H1 (cell line): ENCODE measurements around the gene HRH1. TPM values are rescaled to one million over a fixed set of nuclear protein-coding genes. Genes with fewer than 3 reads are reported as not detected.

Source experiments
- CTCF ChIA-PET: fragments of 300-600 bp; sonication (Branson Sonifier 250); formaldehyde crosslinking; loops from one replicate; lab custom pipeline; 2021; ENCODE audit not compliant: partially characterized antibody; lab: Charles Lee
- POLR2A ChIA-PET: fragments of 300-600 bp; sonication (Branson Sonifier 250); formaldehyde crosslinking; loops from one replicate; lab custom pipeline; 2021; ENCODE audit warnings: inconsistent platforms; ENCODE audit not compliant: partially characterized antibody; lab: Charles Lee
- DNase-seq, 2 experiments: peaks; one replicate each; pipeline versions ENCODE4 v3.0.0 to v3.0.0-alpha.2; 2010 to 2022; ENCODE audit warnings: low spot score in 2 of 2, low read depth in 1 of 2, mixed read lengths in 1 of 2
- FAIRE-seq: peaks from 2 replicates; lab custom pipeline; 2011; peaks lifted over from hg19 to GRCh38; lab: Jason Lieb, UNC
- H2AFZ ChIP-seq: 2 replicates; pipeline ENCODE4 v1.8.1; 2012; ENCODE audit warnings: low read length, inconsistent platforms
- H2AK5ac ChIP-seq: 2 replicates; pipeline ENCODE4 v1.6.1; 2013; ENCODE audit warnings: low read depth, low read length
- H2BK120ac ChIP-seq: replicated peaks from 2 replicates; pipeline ENCODE3; 2013; ENCODE audit warnings: low read depth, low read length, inconsistent platforms
- H2BK12ac ChIP-seq: 2 replicates; pipeline ENCODE4 v1.6.1; 2013; ENCODE audit warnings: low read depth, low read length
- H2BK15ac ChIP-seq: 2 replicates; pipeline ENCODE4 v1.6.1; 2013; ENCODE audit warnings: low read length
- H2BK20ac ChIP-seq: 2 replicates; pipeline ENCODE4 v1.6.1; 2013; ENCODE audit warnings: low read length
- H2BK5ac ChIP-seq: 2 replicates; pipeline ENCODE4 v1.6.1; 2013; ENCODE audit warnings: low read depth, low read length
- H3K14ac ChIP-seq: 2 replicates; pipeline ENCODE4 v1.6.1; 2013; ENCODE audit warnings: inconsistent platforms; ENCODE audit not compliant: insufficient read length
- H3K18ac ChIP-seq: 2 replicates; pipeline ENCODE4 v1.6.1; 2013; ENCODE audit warnings: low read length; ENCODE audit errors: extremely low read depth
- H3K23ac ChIP-seq: 2 replicates; pipeline ENCODE4 v1.6.1; 2013; ENCODE audit warnings: inconsistent platforms; ENCODE audit not compliant: insufficient read length
- H3K23me2 ChIP-seq: 2 replicates; pipeline ENCODE4 v1.6.1; 2013; ENCODE audit warnings: low read depth, low read length
- H3K27ac ChIP-seq: 2 replicates; pipeline ENCODE4 v1.6.1; 2011; ENCODE audit warnings: low read depth, low read length, inconsistent platforms
- H3K27me3 ChIP-seq, 4 experiments: replicated peaks in 1 of 4; 1 replicate in 1 of 4; 2 replicates in 3 of 4; pipeline versions ENCODE4 v1.6.1 to v1.8.1; 2011 to 2013; ENCODE audit warnings: low read length in 3 of 4, mild to moderate bottlenecking in 3 of 4, inconsistent platforms in 2 of 4, mixed read lengths in 2 of 4, moderate library complexity in 1 of 4; ENCODE audit not compliant: control insufficient read depth in 3 of 4, insufficient read depth in 3 of 4; ENCODE audit errors: extremely low read depth in 1 of 4
- H3K36me3 ChIP-seq, 4 experiments: 2 replicates each; pipeline versions ENCODE4 v1.6.1 to v1.8.1; 2011 to 2013; ENCODE audit warnings: mild to moderate bottlenecking in 4 of 4, low read length in 3 of 4, moderate library complexity in 2 of 4, control low read depth in 1 of 4, inconsistent platforms in 1 of 4; ENCODE audit not compliant: insufficient read depth in 4 of 4, control insufficient read depth in 2 of 4
- H3K4ac ChIP-seq: replicated peaks from 2 replicates; pipeline ENCODE3; 2013; ENCODE audit warnings: low read length, low read depth, mixed read lengths, inconsistent platforms; ENCODE audit not compliant: insufficient read length
- H3K4me1 ChIP-seq, 4 experiments: replicated peaks in 1 of 4; 1 replicate in 1 of 4; 2 replicates in 3 of 4; pipeline versions ENCODE4 v1.6.1 to v1.8.1; 2011 to 2013; ENCODE audit warnings: low read length in 3 of 4, inconsistent platforms in 2 of 4, mixed read lengths in 1 of 4; ENCODE audit not compliant: insufficient read depth in 4 of 4, control insufficient read depth in 3 of 4
- H3K4me2 ChIP-seq, 2 experiments: 2 replicates each; pipeline versions ENCODE4 v1.6.1 to v1.8.1; 2011 to 2013; ENCODE audit warnings: low read depth in 2 of 2, low read length in 2 of 2, control low read depth in 1 of 2, inconsistent platforms in 1 of 2, mild to moderate bottlenecking in 1 of 2; ENCODE audit not compliant: insufficient read depth in 1 of 2
- H3K4me3 ChIP-seq, 4 experiments: fragments of 200-600, 300-600 bp in 1 of 4; sonication (generic), shearing (Covaris generic), sonication (Bioruptor Twin) in 1 of 4; 2 replicates each; pipeline versions ENCODE4 v1.5.1 to v1.8.1; 2011 to 2016; ENCODE audit warnings: low read length in 4 of 4, low read depth in 3 of 4, control low read depth in 2 of 4, inconsistent platforms in 2 of 4, mild to moderate bottlenecking in 2 of 4, mixed read lengths in 1 of 4, moderate library complexity in 1 of 4; ENCODE audit not compliant: insufficient read depth in 2 of 4; ENCODE audit errors: extremely low read depth in 1 of 4
- H3K56ac ChIP-seq: replicated peaks from 2 replicates; pipeline ENCODE3; 2013; ENCODE audit warnings: low read depth, mild to moderate bottlenecking, mixed read lengths, low read length, inconsistent platforms; ENCODE audit not compliant: insufficient read length
- H3K79me1 ChIP-seq: 2 replicates; pipeline ENCODE4 v1.6.1; 2013; ENCODE audit warnings: low read depth, low read length, control low read depth
- H3K79me2 ChIP-seq, 2 experiments: 2 replicates each; pipeline versions ENCODE4 v1.6.1 to v1.8.1; 2012 to 2013; ENCODE audit warnings: low read length in 2 of 2, mild to moderate bottlenecking in 2 of 2, inconsistent platforms in 1 of 2; ENCODE audit not compliant: insufficient read depth in 2 of 2, control insufficient read depth in 1 of 2
- H3K9ac ChIP-seq, 4 experiments: replicated peaks in 1 of 4; 1 replicate in 1 of 4; 2 replicates in 3 of 4; pipeline versions ENCODE4 v1.6.1 to v1.8.1; 2011 to 2013; ENCODE audit warnings: low read depth in 3 of 4, low read length in 3 of 4, control low read depth in 2 of 4, mild to moderate bottlenecking in 2 of 4, moderate library complexity in 2 of 4, inconsistent platforms in 1 of 4; ENCODE audit errors: extremely low read depth in 1 of 4
- H3K9me3 ChIP-seq, 2 experiments: 2 replicates each; pipeline versions ENCODE4 v1.6.1 to v1.8.1; 2012 to 2013; ENCODE audit warnings: mild to moderate bottlenecking in 2 of 2, moderate library complexity in 2 of 2, control low read depth in 1 of 2, inconsistent platforms in 1 of 2, low read depth in 1 of 2, low read length in 1 of 2, mixed read lengths in 1 of 2; ENCODE audit not compliant: insufficient read depth in 2 of 2
- H4K20me1 ChIP-seq, 2 experiments: replicated peaks in 1 of 2; 2 replicates each; pipeline versions ENCODE3 to v1.8.1; 2011 to 2013; ENCODE audit warnings: inconsistent platforms in 2 of 2, low read length in 2 of 2, mild to moderate bottlenecking in 1 of 2; ENCODE audit not compliant: insufficient read depth in 2 of 2, control insufficient read depth in 1 of 2
- H4K5ac ChIP-seq: 2 replicates; pipeline ENCODE4 v1.6.1; 2013; ENCODE audit warnings: low read length, low read depth, mixed read lengths, inconsistent platforms; ENCODE audit not compliant: insufficient read length
- H4K8ac ChIP-seq: 2 replicates; pipeline ENCODE4 v1.8.0; 2013; ENCODE audit warnings: mild to moderate bottlenecking, moderate library complexity, low read length, inconsistent platforms; ENCODE audit not compliant: insufficient read depth; ENCODE audit errors: extremely low read depth
- H4K91ac ChIP-seq: replicated peaks from 2 replicates; pipeline ENCODE3; 2013; ENCODE audit warnings: low read length, mixed read lengths, inconsistent platforms; ENCODE audit not compliant: insufficient read length
- EGR1 ChIP-seq: IDR thresholded peaks from 2 replicates; pipeline ENCODE4 v1.6.1; 2011; ENCODE audit warnings: low read depth, low read length, borderline replicate concordance
- RNF2 ChIP-seq: fragments of 200-900, 300-1000 bp; sonication (generic); IDR thresholded peaks from 2 replicates; pipeline ENCODE4 v1.7.1; 2016; ENCODE audit warnings: borderline replicate concordance, low read depth, mild to moderate bottlenecking, antibody characterized with exemption, low read length; ENCODE audit not compliant: poor library complexity, severe bottlenecking; ENCODE audit errors: missing control alignments
- TCF12 ChIP-seq: IDR thresholded peaks from 2 replicates; pipeline ENCODE4 v1.6.1; 2011; ENCODE audit warnings: low read depth, mild to moderate bottlenecking, low read length
- WGBS, 2 experiments: shearing (Covaris generic) in 1 of 2; methylation state at CpG; one replicate each; pipeline versions ENCODE4 v1.1.6 to v1.1.7; 2013 to 2015; ENCODE audit warnings: low lambda C conversion rate in 2 of 2, mixed read lengths in 2 of 2, inconsistent platforms in 1 of 2, low coverage in 1 of 2, missing lambda C conversion rate in 1 of 2; ENCODE audit not compliant: insufficient replicate concordance in 2 of 2, insufficient coverage in 1 of 2, insufficient read length in 1 of 2; ENCODE audit errors: extremely low coverage in 1 of 2, missing lambda C conversion rate in 1 of 2; 5-methylcytosine and 5-hydroxymethylcytosine counted together
- polyA plus RNA-seq, 7 experiments: library from polyadenylated mRNA; depleted of rRNA in 3 of 7; stranded (reverse) in 5 of 7; unstranded in 2 of 7; fragments of >200 nt in 5 of 7; fragments of 200-250 nt in 2 of 7; gene quantifications; 1 replicate in 5 of 7; 2 replicates in 1 of 7; 4 replicates in 1 of 7; pipeline versions ENCODE4 v1.2.1 to v1.2.3, GENCODE V29; 2011 to 2013; ENCODE audit warnings: missing spikeins in 2 of 7, mixed read lengths in 2 of 7
- total RNA-seq: library from RNA; stranded (reverse); fragmentation: NEBNext Ultra II Directional; extraction: Animal tissue kit (Norgen Biotek cat#: 25700); gene quantifications from 2 replicates; pipeline ENCODE4 v1.2.1, GENCODE V29; 2021

HRH1 gene
- total and polyA plus RNA-seq, 2 of the 8 experiments (the other 6 are each of a cell fraction or from before 2014, with no cell fraction given) = 0.11 TPM; not detected in 1

DNA sequence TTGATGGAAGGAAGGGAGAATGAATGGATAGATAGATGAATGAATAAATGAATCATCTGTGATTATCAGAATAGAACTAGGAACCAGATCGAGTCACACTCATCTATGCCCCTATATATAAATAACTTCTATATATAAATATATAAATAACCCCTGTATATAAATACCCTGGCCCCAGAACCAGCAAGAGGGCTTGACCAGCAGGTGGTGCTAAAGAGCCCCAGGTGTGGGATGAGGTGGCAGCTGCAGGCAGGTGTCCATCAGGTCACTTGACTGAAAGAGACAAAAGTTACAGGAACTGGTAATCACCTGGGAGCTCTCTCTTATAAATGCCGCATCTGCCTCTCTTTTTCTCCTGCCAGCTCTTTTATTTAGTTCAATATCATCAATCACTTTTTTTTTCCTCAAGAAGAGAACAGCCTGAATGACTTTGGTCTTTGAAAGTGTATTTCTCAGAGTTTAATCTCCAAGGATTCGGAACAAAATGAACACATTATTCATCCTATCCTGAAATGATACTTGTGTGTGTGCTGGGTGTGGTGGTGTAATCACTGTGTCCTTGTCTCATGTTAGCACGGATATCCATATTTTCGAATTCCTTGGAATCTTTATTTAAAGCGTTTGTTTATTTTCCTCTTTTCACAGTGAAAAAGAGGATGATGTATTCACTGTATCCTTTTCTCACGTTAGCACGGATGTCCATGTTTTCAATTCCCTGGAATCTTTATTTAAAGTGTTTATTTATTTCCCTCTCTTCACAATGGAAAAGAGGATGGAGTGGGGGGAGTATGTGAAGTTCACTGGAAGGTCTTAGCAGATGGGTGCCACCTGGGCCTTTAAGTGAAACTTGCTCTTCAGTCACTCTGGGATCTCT lies 82.5 kb downstream of the HRH1 start:
- no peak overlapping the region for H3K18ac ChIP-seq
- no peaks in the 10 kb centered on the region for H4K20me1 ChIP-seq
- H4K5ac ChIP-seq = no peak overlapping the region
- H3K4me2 ChIP-seq = no peak overlapping the region
- H3K79me1 ChIP-seq = no peaks in the 10 kb centered on the region
- no peak overlapping the region for H3K27ac ChIP-seq
- WGBS, 2 experiments = 66% methylated on average over 8 of the region's 8 CpGs; no CpG with 5 or more reads in 1 of the 2 experiments
- H2BK15ac ChIP-seq = no peak overlapping the region
- no peaks in the 10 kb centered on the region for H3K27me3 ChIP-seq
- H3K4me1 ChIP-seq = peaks cover 0 to 4% (median 0%) of the 10 kb centered on the region in 4 experiments; a peak in 2 of 7 replicates
- H3K23me2 ChIP-seq = no peaks in the 10 kb centered on the region
- DNase-seq = peak; percentile 39 to 91
- POLR2A ChIA-PET = interaction anchor here (1.0 kb wide), 1 partner anchor 9 kb away, joined by 4 read pairs; no protein-coding TSS in a partner anchor
- no peak overlapping the region for H3K4me3 ChIP-seq
- no peak overlapping the region for H2BK120ac ChIP-seq
- H2BK12ac ChIP-seq = no peak overlapping the region
- H3K79me2 ChIP-seq = no peaks in the 10 kb centered on the region
- no peak overlapping the region for H2BK20ac ChIP-seq
- H3K9ac ChIP-seq = no peak overlapping the region
- H3K36me3 ChIP-seq = no peaks in the 10 kb centered on the region
- no peak overlapping the region for H3K4ac ChIP-seq
- H4K91ac ChIP-seq = no peak overlapping the region
- CTCF ChIA-PET = interaction anchor here (0.6 to 3.0 kb wide), 29 partner anchors 9 to 599 kb away, joined by 3 to 35 read pairs (median 4); partner anchors contain the start of gene ATG7
- no peak overlapping the region for H3K56ac ChIP-seq
- H3K9me3 ChIP-seq = no peaks in the 10 kb centered on the region
- H4K8ac ChIP-seq = no peak overlapping the region
- no peak overlapping the region for H2AK5ac ChIP-seq
- no peak for FAIRE-seq
- peak overlapping the region; percentile 30; the same call in 1 of the 2 replicates for H2AFZ ChIP-seq
- no peak overlapping the region for H3K14ac ChIP-seq
- no peak overlapping the region for H3K23ac ChIP-seq
- H2BK5ac ChIP-seq = no peak overlapping the region
- peak; percentile 95; the same call in 1 of the 2 replicates for TF ChIP-seq TCF12
- TF ChIP-seq RNF2 = no peak
- TF ChIP-seq EGR1 = no peak
